Caco-2 (cell line): ENCODE results near the gene FAM167B. TPM values are rescaled to one million over a fixed set of nuclear protein-coding genes. Genes with fewer than 3 reads are reported as not detected.

ENCODE experiments used
- BruUV-seq: library from RNA; stranded (reverse); fragments of 400-500 nt; replicated peaks from 2 replicates; lab custom pipeline; 2021; lab: Mats Ljungman, UMichigan
- CTCF ChIA-PET: fragments of 300-600 bp; sonication (Branson Sonifier 250); formaldehyde crosslinking; loops from one replicate; lab custom pipeline; 2022; ENCODE audit warnings: antibody characterized with exemption; lab: Charles Lee
- POLR2A ChIA-PET: fragments of 300-600 bp; sonication (Branson Sonifier 250); formaldehyde crosslinking; loops from one replicate; lab custom pipeline; 2022; ENCODE audit warnings: antibody characterized with exemption; lab: Charles Lee
- DNase-seq, 2 experiments: peaks; one replicate each; pipeline versions ENCODE4 v3.0.0 to v3.0.0-alpha.2; 2020 to 2022
- H3K27me3 ChIP-seq: replicated peaks from 2 replicates; pipeline ENCODE4 v1.6.0; 2011; ENCODE audit warnings: low read length; ENCODE audit not compliant: control insufficient read depth, insufficient read depth
- H3K36me3 ChIP-seq: 2 replicates; pipeline ENCODE4 v1.5.1; 2011; ENCODE audit warnings: low read length; ENCODE audit not compliant: control insufficient read depth, insufficient read depth
- H3K4me1 ChIP-seq: fragments of 250-450 bp; sonication (Bioruptor Pico); 2 replicates; pipeline ENCODE4 v1.5.1; 2020; ENCODE audit warnings: mild to moderate bottlenecking
- H3K4me3 ChIP-seq: 2 replicates; pipeline ENCODE4 v1.5.1; 2011; ENCODE audit warnings: low read depth, mild to moderate bottlenecking, control low read depth, low read length
- H3K9me3 ChIP-seq: fragments of 250-450 bp; sonication (Bioruptor Pico); 2 replicates; pipeline ENCODE4 v1.5.1; 2020; ENCODE audit warnings: mild to moderate bottlenecking, moderate library complexity
- H3K27ac Mint-ChIP-seq: one replicate; pipeline ENCODE4 v1.8.0; 2022; ENCODE audit warnings: mixed read lengths; ENCODE audit not compliant: unreplicated experiment
- H3K27me3 Mint-ChIP-seq: one replicate; pipeline ENCODE4 v1.8.0; 2022; ENCODE audit warnings: mixed read lengths; ENCODE audit not compliant: insufficient read depth, unreplicated experiment
- H3K36me3 Mint-ChIP-seq: one replicate; pipeline ENCODE4 v1.8.0; 2022; ENCODE audit warnings: mild to moderate bottlenecking, mixed read lengths; ENCODE audit not compliant: insufficient read depth, unreplicated experiment
- H3K4me1 Mint-ChIP-seq: one replicate; pipeline ENCODE4 v1.8.0; 2022; ENCODE audit warnings: low read depth, mixed read lengths; ENCODE audit not compliant: unreplicated experiment
- H3K4me3 Mint-ChIP-seq: one replicate; pipeline ENCODE4 v1.8.0; 2022; ENCODE audit warnings: mild to moderate bottlenecking, moderate library complexity, mixed read lengths; ENCODE audit not compliant: unreplicated experiment
- H3K9me3 Mint-ChIP-seq: one replicate; pipeline ENCODE4 v1.8.0; 2022; ENCODE audit warnings: mixed read lengths; ENCODE audit not compliant: unreplicated experiment
- CTCF ChIP-seq, 2 experiments: fragments of 200-600 bp in 1 of 2; IDR thresholded peaks; 1 replicate in 1 of 2; 2 replicates in 1 of 2; pipeline versions ENCODE4 v1.5.1 to v1.8.0; 2011 to 2022; ENCODE audit warnings: antibody characterized with exemption in 1 of 2, control low read depth in 1 of 2, inconsistent platforms in 1 of 2, low read depth in 1 of 2, low read length in 1 of 2, mild to moderate bottlenecking in 1 of 2, moderate library complexity in 1 of 2; ENCODE audit not compliant: insufficient read depth in 1 of 2, severe bottlenecking in 1 of 2, unreplicated experiment in 1 of 2
- intact Hi-C: fragments of 100-400 bp; cut with micrococcal nuclease; formaldehyde crosslinking; loops from one replicate; pipeline ENCODE4 v1.10.0; 2022; ENCODE audit not compliant: unreplicated experiment
- total RNA-seq: library from RNA; stranded (reverse); gene quantifications from 2 replicates; pipeline ENCODE4 v1.2.3, GENCODE V29; 2022

FAM167B gene
- total RNA-seq, 1 experiment from 2014 or later = 0.34 TPM

GRCh38 chr1:32263744-32264143 is 16.7 kb downstream of the FAM167B start:
- H3K4me1 ChIP-seq = peaks cover 4% of the 10 kb centered on the region; the same call in 1 of the 2 replicates
- ChIA-PET POLR2A (no interaction called here), CTCF (interaction anchor here (0.6 kb wide), 1 partner anchor 271 kb away, joined by 6 read pairs; no protein-coding TSS in a partner anchor)
- no peak overlapping the region for H3K4me3 Mint-ChIP-seq
- H3K27me3 Mint-ChIP-seq = no peaks in the 10 kb centered on the region
- no peaks in the 10 kb centered on the region for H3K36me3 ChIP-seq
- TF ChIP-seq CTCF (IDR thresholded peaks at IDR 0.05; ENCODE audit: insufficient read depth in 1 of 2, low read depth in 1 of 2, low read length in 1 of 2, severe bottlenecking in 1 of 2, unreplicated experiment in 1 of 2) = no peak
- H3K4me3 ChIP-seq = no peak overlapping the region
- no peaks in the 10 kb centered on the region for H3K9me3 Mint-ChIP-seq
- no peak for DNase-seq
- no peaks in the 10 kb centered on the region for H3K9me3 ChIP-seq
- H3K36me3 Mint-ChIP-seq = no peaks in the 10 kb centered on the region
- no peaks in the 10 kb centered on the region for H3K27me3 ChIP-seq
- no peak overlapping the region for H3K27ac Mint-ChIP-seq
- peaks cover 7% of the 10 kb centered on the region for H3K4me1 Mint-ChIP-seq
- intact Hi-C loops = no loop called here
- no TSS peak for BruUV-seq

DNA sequence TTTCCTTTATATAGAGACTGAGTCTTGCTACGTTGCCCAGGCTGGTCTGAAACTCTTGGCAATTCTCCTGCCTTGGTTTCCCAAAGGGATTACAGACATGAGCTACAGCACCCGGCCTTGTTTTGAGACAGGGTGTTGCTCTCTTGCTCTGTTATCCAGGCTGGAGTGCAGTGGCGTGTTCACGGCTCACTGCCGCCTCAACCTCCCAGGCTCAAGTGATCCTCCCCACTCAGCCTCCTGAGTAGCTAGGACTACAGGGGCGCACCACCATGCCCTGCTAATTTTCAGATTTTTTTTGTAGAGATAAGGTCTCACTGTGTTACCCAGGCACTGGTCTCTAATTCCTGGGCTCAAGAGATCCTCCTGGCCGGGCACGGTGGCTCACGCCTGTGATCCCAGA is 18.8 kb downstream of the FAM167B start:
- Mint-ChIP-seq H3K27me3 (no peaks in the 10 kb centered on the region), H3K9me3 (no peaks in the 10 kb centered on the region), H3K4me1 (peaks cover 7% of the 10 kb centered on the region), H3K36me3 (no peaks in the 10 kb centered on the region), H3K27ac (no peak overlapping the region), H3K4me3 (no peak overlapping the region)
- TF ChIP-seq CTCF (IDR thresholded peaks at IDR 0.05; ENCODE audit: insufficient read depth in 1 of 2, low read depth in 1 of 2, low read length in 1 of 2, severe bottlenecking in 1 of 2, unreplicated experiment in 1 of 2) = no peak
- ChIA-PET CTCF (no interaction called here), POLR2A (no interaction called here)
- no peaks in the 10 kb centered on the region for H3K36me3 ChIP-seq
- no TSS peak for BruUV-seq
- intact Hi-C loops = no loop called here
- peaks cover 4% of the 10 kb centered on the region; the same call in 1 of the 2 replicates for H3K4me1 ChIP-seq
- H3K27me3 ChIP-seq = no peaks in the 10 kb centered on the region
- no peak overlapping the region for H3K4me3 ChIP-seq
- no peak for DNase-seq
- no peaks in the 10 kb centered on the region for H3K9me3 ChIP-seq

GRCh38 chr1:32266921-32267591 is 20.0 kb downstream of the FAM167B start:
- Mint-ChIP-seq H3K27ac (no peak overlapping the region), H3K4me3 (no peak overlapping the region), H3K9me3 (no peaks in the 10 kb centered on the region), H3K36me3 (no peaks in the 10 kb centered on the region), H3K27me3 (no peaks in the 10 kb centered on the region), H3K4me1 (peaks cover 7% of the 10 kb centered on the region)
- DNase-seq = peak in 1 of 2 experiments; percentile 9
- no peaks in the 10 kb centered on the region for H3K36me3 ChIP-seq
- BruUV-seq = no TSS peak
- peaks cover 4% of the 10 kb centered on the region; the same call in 1 of the 2 replicates for H3K4me1 ChIP-seq
- TF ChIP-seq CTCF (IDR thresholded peaks at IDR 0.05; ENCODE audit: insufficient read depth in 1 of 2, low read depth in 1 of 2, low read length in 1 of 2, severe bottlenecking in 1 of 2, unreplicated experiment in 1 of 2) = no peak
- CTCF ChIA-PET = no interaction called here
- intact Hi-C loops = no loop called here
- no peaks in the 10 kb centered on the region for H3K9me3 ChIP-seq
- no peak overlapping the region for H3K4me3 ChIP-seq
- H3K27me3 ChIP-seq = no peaks in the 10 kb centered on the region
- POLR2A ChIA-PET = no interaction called here
